ENCODE results near the gene MAPK12. TPM values are rescaled to one million over a fixed set of nuclear protein-coding genes. Genes with fewer than 3 reads are reported as not detected.

The MAPK12 gene
- total RNA-seq, 1 donor from 2014 or later, result 25.5 TPM

DNA sequence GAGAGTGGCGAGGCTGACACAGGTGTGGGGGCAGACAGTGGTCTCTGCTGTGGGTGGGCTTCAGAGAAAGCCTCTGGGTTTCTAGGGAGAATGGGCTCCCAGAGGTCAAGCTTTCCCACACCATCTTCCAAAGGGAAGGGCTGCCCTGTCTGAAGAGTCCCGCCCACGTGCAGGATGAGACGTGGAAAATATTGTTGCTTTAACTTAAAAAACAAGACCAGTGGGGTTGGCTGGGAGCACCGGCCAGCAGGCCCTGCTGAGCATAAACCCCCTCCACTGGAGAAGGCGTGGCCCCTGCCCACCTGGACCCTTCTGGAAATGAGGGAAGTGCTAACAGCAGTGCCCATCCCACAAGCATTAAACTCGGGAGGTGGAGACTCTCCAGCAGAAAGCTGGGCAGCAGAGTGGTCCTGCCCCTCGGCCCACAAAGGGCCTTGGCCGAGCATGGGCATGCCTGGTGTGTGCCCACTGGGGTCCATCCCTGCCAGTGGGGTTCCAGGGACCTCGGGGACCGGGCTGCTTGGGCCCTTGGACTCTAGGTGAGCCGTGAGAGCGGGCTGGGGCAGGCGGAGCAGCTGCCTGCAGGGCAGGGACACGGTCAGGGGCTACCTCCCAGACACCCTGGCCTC lies 45.3 kb downstream of the MAPK12 start:
- TF ChIP-seq, protein P1, sequence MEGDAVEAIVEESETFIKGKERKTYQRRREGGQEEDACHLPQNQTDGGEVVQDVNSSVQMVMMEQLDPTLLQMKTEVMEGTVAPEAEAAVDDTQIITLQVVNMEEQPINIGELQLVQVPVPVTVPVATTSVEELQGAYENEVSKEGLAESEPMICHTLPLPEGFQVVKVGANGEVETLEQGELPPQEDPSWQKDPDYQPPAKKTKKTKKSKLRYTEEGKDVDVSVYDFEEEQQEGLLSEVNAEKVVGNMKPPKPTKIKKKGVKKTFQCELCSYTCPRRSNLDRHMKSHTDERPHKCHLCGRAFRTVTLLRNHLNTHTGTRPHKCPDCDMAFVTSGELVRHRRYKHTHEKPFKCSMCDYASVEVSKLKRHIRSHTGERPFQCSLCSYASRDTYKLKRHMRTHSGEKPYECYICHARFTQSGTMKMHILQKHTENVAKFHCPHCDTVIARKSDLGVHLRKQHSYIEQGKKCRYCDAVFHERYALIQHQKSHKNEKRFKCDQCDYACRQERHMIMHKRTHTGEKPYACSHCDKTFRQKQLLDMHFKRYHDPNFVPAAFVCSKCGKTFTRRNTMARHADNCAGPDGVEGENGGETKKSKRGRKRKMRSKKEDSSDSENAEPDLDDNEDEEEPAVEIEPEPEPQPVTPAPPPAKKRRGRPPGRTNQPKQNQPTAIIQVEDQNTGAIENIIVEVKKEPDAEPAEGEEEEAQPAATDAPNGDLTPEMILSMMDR (IDR thresholded peaks at IDR 0.05; ENCODE audit: insufficient read depth, low read length, poor library complexity, severe bottlenecking), result no peak
- H3K27me3 ChIP-seq (ENCODE audit: control insufficient read depth, insufficient read depth, low read length), result no peaks in the 10 kb centered on the region
- no peak for DNase-seq (ENCODE audit: low read depth)
- peaks cover 8% of the 10 kb centered on the region for H3K36me3 ChIP-seq (ENCODE audit: control insufficient read depth, insufficient read depth, low read length)
- H3K4me3 ChIP-seq (ENCODE audit: low read depth, low read length), result no peak overlapping the region

DNA sequence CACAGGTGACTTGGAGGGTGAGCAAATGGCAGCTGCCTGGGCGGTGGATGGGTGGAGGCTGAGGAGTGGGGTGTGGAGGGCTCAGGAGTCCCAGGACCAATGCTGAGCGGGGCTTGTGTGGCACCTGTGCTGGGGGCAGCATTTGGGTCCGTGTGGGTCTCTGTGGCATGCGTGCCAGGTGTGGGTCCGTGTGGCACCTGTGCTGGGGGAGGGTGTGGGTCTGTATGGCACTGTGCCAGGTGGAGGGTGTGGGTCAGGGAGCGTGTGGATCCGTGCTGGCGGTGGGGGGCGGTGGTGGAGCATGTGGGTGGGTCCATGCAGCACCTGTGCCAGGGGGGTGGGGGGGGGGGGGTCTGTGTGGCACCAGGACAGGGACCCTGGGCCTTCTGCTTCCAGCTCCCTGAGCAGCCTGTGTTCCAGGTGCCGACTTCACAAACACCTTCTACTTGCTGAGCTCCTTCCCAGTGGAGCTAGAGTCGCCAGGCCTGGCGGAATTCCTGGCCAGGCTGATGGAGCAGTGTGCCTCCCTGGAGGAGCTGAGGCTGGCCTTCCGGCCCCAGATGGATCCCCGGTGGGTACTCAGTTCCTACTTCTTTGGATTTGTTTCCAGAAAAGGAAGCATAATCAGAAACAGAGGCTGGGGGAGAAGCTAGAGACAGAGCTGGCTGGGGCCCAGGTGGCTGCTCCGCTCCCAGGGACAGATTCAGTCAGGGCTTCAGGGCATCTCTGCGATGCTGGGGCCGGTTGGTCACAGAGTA lies 46.0 kb downstream of the MAPK12 start:
- Histone ChIP-seq H3K36me3 (ENCODE audit: control insufficient read depth, insufficient read depth, low read length) (peaks cover 11% of the 10 kb centered on the region), H3K27me3 (ENCODE audit: control insufficient read depth, insufficient read depth, low read length) (no peaks in the 10 kb centered on the region), H3K4me3 (ENCODE audit: low read depth, low read length) (no peak overlapping the region)
- no peak for DNase-seq (ENCODE audit: low read depth)
- TF ChIP-seq, protein P1 (IDR thresholded peaks at IDR 0.05; ENCODE audit: insufficient read depth, low read length, poor library complexity, severe bottlenecking), result no peak

DNA sequence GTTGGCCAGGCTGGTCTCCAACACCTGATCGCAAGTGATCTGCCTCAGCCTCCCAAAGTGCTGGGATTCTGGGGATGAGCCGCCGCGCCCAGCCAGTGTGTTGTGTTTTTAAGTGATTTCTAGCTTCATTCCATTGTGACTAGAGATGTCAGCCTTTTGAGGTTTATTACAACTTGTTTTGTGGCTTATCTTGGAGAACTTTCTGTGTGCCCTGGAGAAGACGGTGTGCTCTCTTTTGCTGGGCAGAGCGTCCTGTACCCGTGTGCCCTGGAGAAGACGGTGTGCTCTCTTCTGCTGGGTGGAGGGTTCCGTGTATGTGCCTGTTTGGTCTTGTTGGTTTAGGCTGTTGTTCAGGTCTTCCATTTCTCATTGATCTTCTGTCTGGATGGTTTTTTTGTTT lies 48.2 kb downstream of the MAPK12 start:
- TF ChIP-seq, protein P1 (IDR thresholded peaks at IDR 0.05; ENCODE audit: insufficient read depth, low read length, poor library complexity, severe bottlenecking), result no peak
- DNase-seq (ENCODE audit: low read depth), result no peak
- Histone ChIP-seq H3K27me3 (ENCODE audit: control insufficient read depth, insufficient read depth, low read length) (no peaks in the 10 kb centered on the region), H3K4me3 (ENCODE audit: low read depth, low read length) (no peak overlapping the region), H3K36me3 (ENCODE audit: control insufficient read depth, insufficient read depth, low read length) (peaks cover 14% of the 10 kb centered on the region)

DNA sequence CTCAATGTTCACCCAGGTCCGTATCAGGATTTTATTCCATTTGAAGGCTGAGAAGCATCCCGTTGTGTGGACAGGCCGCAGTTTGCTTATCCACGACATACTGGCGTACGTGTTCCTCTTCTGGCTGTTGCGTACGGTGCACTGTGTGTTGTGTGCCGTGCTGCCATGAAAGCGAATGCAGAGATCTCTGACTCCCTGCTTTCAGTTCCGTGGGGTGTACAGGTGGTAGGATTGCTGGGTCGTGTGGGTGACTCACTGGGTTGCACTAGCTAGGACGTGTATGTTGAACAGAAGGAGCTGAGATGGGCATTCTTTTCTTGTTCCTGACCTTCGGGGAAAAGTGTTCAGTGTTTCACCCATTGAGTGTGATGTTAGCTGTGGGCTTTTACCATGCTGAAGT lies 50.3 kb downstream of the MAPK12 start:
- DNase-seq (ENCODE audit: low read depth), result no peak
- TF ChIP-seq, protein P1 (IDR thresholded peaks at IDR 0.05; ENCODE audit: insufficient read depth, low read length, poor library complexity, severe bottlenecking), result no peak
- peaks cover 11% of the 10 kb centered on the region for H3K36me3 ChIP-seq (ENCODE audit: control insufficient read depth, insufficient read depth, low read length)
- H3K4me3 ChIP-seq (ENCODE audit: low read depth, low read length), result no peak overlapping the region
- H3K27me3 ChIP-seq (ENCODE audit: control insufficient read depth, insufficient read depth, low read length), result no peaks in the 10 kb centered on the region

DNA sequence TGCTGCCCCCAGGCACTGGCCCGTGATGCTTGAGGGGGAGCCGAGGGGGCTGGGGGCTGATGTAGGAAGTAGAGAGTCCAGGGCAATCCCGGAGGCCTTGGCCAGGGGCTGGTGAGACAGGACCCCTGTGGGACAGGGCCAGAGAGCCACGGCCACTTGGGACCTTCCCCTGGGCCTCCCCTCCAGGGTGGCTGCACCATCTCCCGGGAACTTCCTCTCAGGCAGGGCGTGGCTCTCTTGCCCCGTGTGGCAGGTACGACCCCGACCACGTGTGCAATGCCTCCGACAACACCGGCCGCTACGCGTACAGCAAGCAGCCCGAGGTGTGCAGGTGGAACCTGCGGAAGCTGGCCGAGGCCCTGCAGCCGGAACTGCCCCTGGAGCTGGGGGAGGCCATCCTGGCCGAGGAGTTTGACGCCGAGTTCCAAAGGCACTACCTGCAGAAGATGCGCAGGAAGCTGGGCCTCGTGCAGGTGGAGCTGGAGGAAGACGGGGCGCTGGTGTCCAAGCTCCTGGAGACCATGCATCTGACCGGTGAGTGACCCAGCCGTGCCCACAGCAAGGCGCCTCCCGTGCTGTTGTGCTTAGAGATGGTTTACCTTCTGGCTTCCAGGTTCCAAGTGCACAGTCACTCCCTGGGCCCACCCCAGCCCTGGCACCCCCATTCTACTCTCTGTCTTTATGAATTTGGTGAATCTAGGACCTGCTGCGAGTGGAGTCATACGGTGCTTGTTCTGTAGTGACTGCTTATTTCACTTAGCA lies 50.9 kb downstream of the MAPK12 start:
- DNase-seq (ENCODE audit: low read depth), result no peak
- TF ChIP-seq, protein P1 (IDR thresholded peaks at IDR 0.05; ENCODE audit: insufficient read depth, low read length, poor library complexity, severe bottlenecking), result no peak
- no peaks in the 10 kb centered on the region for H3K27me3 ChIP-seq (ENCODE audit: control insufficient read depth, insufficient read depth, low read length)
- H3K4me3 ChIP-seq (ENCODE audit: low read depth, low read length), result no peak overlapping the region
- H3K36me3 ChIP-seq (ENCODE audit: control insufficient read depth, insufficient read depth, low read length), result peaks cover 11% of the 10 kb centered on the region
